SU-DHL-6 (cell line): ENCODE results near the gene BTBD9.

ENCODE experiments used
- H2AFZ ChIP-seq: fragments of 200-600 bp; sonication (generic); 2 replicates; pipeline ENCODE4 v1.6.1; 2014; ENCODE audit warnings: low read depth, mild to moderate bottlenecking, moderate library complexity, mixed read lengths, antibody characterized with exemption, low read length; ENCODE audit not compliant: severe bottlenecking
- H3F3A ChIP-seq: fragments of 200-600 bp; shearing (Covaris generic); 2 replicates; pipeline ENCODE4 v1.6.0; 2016; ENCODE audit warnings: antibody characterized with exemption, mild to moderate bottlenecking; ENCODE audit not compliant: insufficient read depth
- H3K27ac ChIP-seq: fragments of 200-600 bp; sonication (generic); 2 replicates; pipeline ENCODE4 v1.5.1; 2016; ENCODE audit warnings: low read depth, mild to moderate bottlenecking, low read length, moderate library complexity, mixed read lengths
- H3K27me3 ChIP-seq: fragments of 200-600 bp; sonication (generic), shearing (Covaris generic); 2 replicates; pipeline ENCODE4 v1.6.0; 2014; ENCODE audit warnings: mild to moderate bottlenecking, low read length
- H3K36me3 ChIP-seq: fragments of 200-600 bp; sonication (generic); 2 replicates; pipeline ENCODE4 v1.6.1; 2014; ENCODE audit warnings: mild to moderate bottlenecking, low read length, mixed read lengths
- H3K4me2 ChIP-seq: fragments of 300-600, 200-600 bp; shearing (Covaris generic), sonication (generic); 2 replicates; pipeline ENCODE4 v1.6.0; 2014; ENCODE audit warnings: low read length, low read depth, mild to moderate bottlenecking; ENCODE audit not compliant: poor library complexity, severe bottlenecking
- H3K4me3 ChIP-seq: fragments of 200-600 bp; sonication (generic); 2 replicates; pipeline ENCODE4 v1.5.1; 2014; ENCODE audit warnings: antibody characterized with exemption, low read length, mild to moderate bottlenecking, mixed read lengths; ENCODE audit not compliant: insufficient read depth, poor library complexity, severe bottlenecking
- H3K79me2 ChIP-seq: fragments of 200-600 bp; sonication (generic); 2 replicates; pipeline ENCODE4 v1.6.1; 2014; ENCODE audit warnings: mild to moderate bottlenecking, low read length, moderate library complexity; ENCODE audit not compliant: insufficient read depth
- H3K9ac ChIP-seq: fragments of 200-600 bp; sonication (generic); 2 replicates; pipeline ENCODE4 v1.7.0; 2014; ENCODE audit warnings: mild to moderate bottlenecking, low read length
- H3K9me2 ChIP-seq: fragments of 200-600 bp; sonication (generic); replicated peaks from 2 replicates; pipeline ENCODE4 v1.6.1; 2014; ENCODE audit warnings: low read length; ENCODE audit not compliant: insufficient read depth
- H3K9me3 ChIP-seq: fragments of 200-600 bp; sonication (generic); 2 replicates; pipeline ENCODE4 v1.6.1; 2014; ENCODE audit warnings: low read length, mixed read lengths; ENCODE audit not compliant: insufficient read depth
- H4K20me1 ChIP-seq: fragments of 200-600 bp; sonication (generic); 2 replicates; pipeline ENCODE4 v1.6.1; 2014; ENCODE audit warnings: low read depth, mild to moderate bottlenecking, antibody characterized with exemption, low read length, moderate library complexity, mixed read lengths
- CTCF ChIP-seq: fragments of 200-600 bp; sonication (generic); IDR thresholded peaks from one replicate; pipeline ENCODE4 v1.5.1; 2017; ENCODE audit warnings: antibody characterized with exemption, mild to moderate bottlenecking, low read length, moderate library complexity; ENCODE audit not compliant: insufficient read depth, poor library complexity, severe bottlenecking
- EZH2phosphoT487 ChIP-seq: fragments of 200-600 bp; sonication (generic), shearing (Covaris generic); conservative IDR thresholded peaks from 2 replicates; pipeline ENCODE4 v1.6.1; 2018; ENCODE audit warnings: mild to moderate bottlenecking, antibody characterized with exemption, low read length, moderate library complexity, mixed read lengths

BTBD9 gene

GRCh38 chr6:38415231-38416005, 224.3 kb downstream of the BTBD9 start:
- Histone ChIP-seq H3K9me3 (no peaks in the 10 kb centered on the region), H3K27me3 (no peaks in the 10 kb centered on the region), H2AFZ (no peak overlapping the region), H3K9ac (no peak overlapping the region), H3K27ac (no peak overlapping the region), H4K20me1 (no peaks in the 10 kb centered on the region), H3K9me2 (no peaks in the 10 kb centered on the region), H3K4me2 (no peak overlapping the region), H3F3A (no peaks in the 10 kb centered on the region), H3K36me3 (no peaks in the 10 kb centered on the region), H3K79me2 (no peaks in the 10 kb centered on the region), H3K4me3 (no peak overlapping the region)
- TF ChIP-seq CTCF (no peak), EZH2phosphoT487 (no peak)

- Histone ChIP-seq H3K4me2 (no peak overlapping the region), H3K36me3 (no peaks in the 10 kb centered on the region), H3K79me2 (no peaks in the 10 kb centered on the region), H3K27ac (no peak overlapping the region), H3F3A (no peaks in the 10 kb centered on the region), H2AFZ (no peak overlapping the region), H3K9ac (no peak overlapping the region), H3K27me3 (no peaks in the 10 kb centered on the region), H3K9me3 (no peaks in the 10 kb centered on the region), H3K9me2 (no peaks in the 10 kb centered on the region), H4K20me1 (no peaks in the 10 kb centered on the region), H3K4me3 (no peak overlapping the region)
- TF ChIP-seq CTCF (no peak), EZH2phosphoT487 (no peak)
Observed at GRCh38 chr6:38413102-38413800, 226.5 kb downstream of the BTBD9 start.

- Histone ChIP-seq H2AFZ (no peak overlapping the region), H3K4me3 (no peak overlapping the region), H3F3A (no peaks in the 10 kb centered on the region), H3K9me2 (no peaks in the 10 kb centered on the region), H3K36me3 (no peaks in the 10 kb centered on the region), H3K79me2 (no peaks in the 10 kb centered on the region), H3K27me3 (no peaks in the 10 kb centered on the region), H4K20me1 (no peaks in the 10 kb centered on the region), H3K9ac (no peak overlapping the region), H3K4me2 (no peak overlapping the region), H3K27ac (no peak overlapping the region), H3K9me3 (no peaks in the 10 kb centered on the region)
- TF ChIP-seq EZH2phosphoT487 (no peak), CTCF (no peak)
Observed at GRCh38 chr6:38407192-38407591, 232.5 kb downstream of the BTBD9 start.
